SU-DHL-6 (cell line): Measurements from ENCODE around the gene FANCC.

Experiments
- H2AFZ ChIP-seq: fragments of 200-600 bp; sonication (generic); 2 replicates; pipeline ENCODE4 v1.6.1; 2014; ENCODE audit warnings: low read depth, mild to moderate bottlenecking, moderate library complexity, mixed read lengths, antibody characterized with exemption, low read length; ENCODE audit not compliant: severe bottlenecking
- H3F3A ChIP-seq: fragments of 200-600 bp; shearing (Covaris generic); 2 replicates; pipeline ENCODE4 v1.6.0; 2016; ENCODE audit warnings: antibody characterized with exemption, mild to moderate bottlenecking; ENCODE audit not compliant: insufficient read depth
- H3K27ac ChIP-seq: fragments of 200-600 bp; sonication (generic); 2 replicates; pipeline ENCODE4 v1.5.1; 2016; ENCODE audit warnings: low read depth, mild to moderate bottlenecking, low read length, moderate library complexity, mixed read lengths
- H3K27me3 ChIP-seq: fragments of 200-600 bp; sonication (generic), shearing (Covaris generic); 2 replicates; pipeline ENCODE4 v1.6.0; 2014; ENCODE audit warnings: mild to moderate bottlenecking, low read length
- H3K36me3 ChIP-seq: fragments of 200-600 bp; sonication (generic); 2 replicates; pipeline ENCODE4 v1.6.1; 2014; ENCODE audit warnings: mild to moderate bottlenecking, low read length, mixed read lengths
- H3K4me2 ChIP-seq: fragments of 300-600, 200-600 bp; shearing (Covaris generic), sonication (generic); 2 replicates; pipeline ENCODE4 v1.6.0; 2014; ENCODE audit warnings: low read length, low read depth, mild to moderate bottlenecking; ENCODE audit not compliant: poor library complexity, severe bottlenecking
- H3K4me3 ChIP-seq: fragments of 200-600 bp; sonication (generic); 2 replicates; pipeline ENCODE4 v1.5.1; 2014; ENCODE audit warnings: antibody characterized with exemption, low read length, mild to moderate bottlenecking, mixed read lengths; ENCODE audit not compliant: insufficient read depth, poor library complexity, severe bottlenecking
- H3K79me2 ChIP-seq: fragments of 200-600 bp; sonication (generic); 2 replicates; pipeline ENCODE4 v1.6.1; 2014; ENCODE audit warnings: mild to moderate bottlenecking, low read length, moderate library complexity; ENCODE audit not compliant: insufficient read depth
- H3K9ac ChIP-seq: fragments of 200-600 bp; sonication (generic); 2 replicates; pipeline ENCODE4 v1.7.0; 2014; ENCODE audit warnings: mild to moderate bottlenecking, low read length
- H3K9me2 ChIP-seq: fragments of 200-600 bp; sonication (generic); replicated peaks from 2 replicates; pipeline ENCODE4 v1.6.1; 2014; ENCODE audit warnings: low read length; ENCODE audit not compliant: insufficient read depth
- H3K9me3 ChIP-seq: fragments of 200-600 bp; sonication (generic); 2 replicates; pipeline ENCODE4 v1.6.1; 2014; ENCODE audit warnings: low read length, mixed read lengths; ENCODE audit not compliant: insufficient read depth
- H4K20me1 ChIP-seq: fragments of 200-600 bp; sonication (generic); 2 replicates; pipeline ENCODE4 v1.6.1; 2014; ENCODE audit warnings: low read depth, mild to moderate bottlenecking, antibody characterized with exemption, low read length, moderate library complexity, mixed read lengths
- CTCF ChIP-seq: fragments of 200-600 bp; sonication (generic); IDR thresholded peaks from one replicate; pipeline ENCODE4 v1.5.1; 2017; ENCODE audit warnings: antibody characterized with exemption, mild to moderate bottlenecking, low read length, moderate library complexity; ENCODE audit not compliant: insufficient read depth, poor library complexity, severe bottlenecking
- EZH2phosphoT487 ChIP-seq: fragments of 200-600 bp; sonication (generic), shearing (Covaris generic); conservative IDR thresholded peaks from 2 replicates; pipeline ENCODE4 v1.6.1; 2018; ENCODE audit warnings: mild to moderate bottlenecking, antibody characterized with exemption, low read length, moderate library complexity, mixed read lengths

Gene FANCC

GRCh38 chr9:95282332-95282731, 35.2 kb downstream of the FANCC start:
- H3F3A ChIP-seq: no peaks in the 10 kb centered on the region
- H4K20me1 ChIP-seq: 0 out of 2 replicates have a peak, but pooled peaks cover 9% of the 10 kb centered on the region
- H3K4me3 ChIP-seq: no peak overlapping the region
- H3K36me3 ChIP-seq: 0 out of 2 replicates have a peak, but pooled peaks cover 2% of the 10 kb centered on the region
- no peaks in the 10 kb centered on the region for H3K9me2 ChIP-seq
- no peak overlapping the region for H3K9ac ChIP-seq
- peaks cover 3% of the 10 kb centered on the region; the same call in 1 of the 2 replicates for H3K9me3 ChIP-seq
- H3K79me2 ChIP-seq: peaks cover 13% of the 10 kb centered on the region; the same call in 1 of the 2 replicates
- no peak overlapping the region for H3K27ac ChIP-seq
- no peak overlapping the region for H2AFZ ChIP-seq
- no peaks in the 10 kb centered on the region for H3K27me3 ChIP-seq
- no peak for TF ChIP-seq EZH2phosphoT487
- TF ChIP-seq CTCF: no peak
- no peak overlapping the region for H3K4me2 ChIP-seq

- Histone ChIP-seq H3K79me2 (peaks cover 13% of the 10 kb centered on the region; the same call in 1 of the 2 replicates), H3K9ac (no peak overlapping the region), H3K9me3 (peaks cover 3% of the 10 kb centered on the region; the same call in 1 of the 2 replicates), H3K27ac (no peak overlapping the region), H3K4me2 (no peak overlapping the region), H3K27me3 (no peaks in the 10 kb centered on the region), H2AFZ (no peak overlapping the region), H4K20me1 (0 out of 2 replicates have a peak, but pooled peaks cover 9% of the 10 kb centered on the region), H3K9me2 (no peaks in the 10 kb centered on the region), H3F3A (no peaks in the 10 kb centered on the region), H3K4me3 (no peak overlapping the region), H3K36me3 (0 out of 2 replicates have a peak, but pooled peaks cover 2% of the 10 kb centered on the region)
- TF ChIP-seq CTCF: no peak
- TF ChIP-seq EZH2phosphoT487: no peak
These were observed 36.8 kb downstream of the FANCC start for GRCh38 chr9:95280745-95281144.

GRCh38 chr9:95277509-95277908, 40.0 kb downstream of the FANCC start:
- Histone ChIP-seq H3K9me3 (peaks cover 3% of the 10 kb centered on the region; the same call in 1 of the 2 replicates), H3K4me2 (no peak overlapping the region), H3K9me2 (no peaks in the 10 kb centered on the region), H4K20me1 (no peaks in the 10 kb centered on the region), H3K9ac (no peak overlapping the region), H3K36me3 (0 out of 2 replicates have a peak, but pooled peaks cover 2% of the 10 kb centered on the region), H3F3A (no peaks in the 10 kb centered on the region), H3K27me3 (no peaks in the 10 kb centered on the region), H3K27ac (no peak overlapping the region), H2AFZ (no peak overlapping the region), H3K4me3 (no peak overlapping the region), H3K79me2 (peaks cover 11% of the 10 kb centered on the region; the same call in 1 of the 2 replicates)
- no peak for TF ChIP-seq EZH2phosphoT487
- TF ChIP-seq CTCF: no peak
